GM15510 (cell line): Measurements from ENCODE around the gene NEMP2.

Source experiments
- POLR2A ChIP-seq: IDR thresholded peaks from 3 replicates; pipeline ENCODE4 v1.6.1; 2011; ENCODE audit warnings: borderline replicate concordance; ENCODE audit not compliant: insufficient read length; ENCODE audit errors: extremely low read depth

Gene NEMP2

DNA sequence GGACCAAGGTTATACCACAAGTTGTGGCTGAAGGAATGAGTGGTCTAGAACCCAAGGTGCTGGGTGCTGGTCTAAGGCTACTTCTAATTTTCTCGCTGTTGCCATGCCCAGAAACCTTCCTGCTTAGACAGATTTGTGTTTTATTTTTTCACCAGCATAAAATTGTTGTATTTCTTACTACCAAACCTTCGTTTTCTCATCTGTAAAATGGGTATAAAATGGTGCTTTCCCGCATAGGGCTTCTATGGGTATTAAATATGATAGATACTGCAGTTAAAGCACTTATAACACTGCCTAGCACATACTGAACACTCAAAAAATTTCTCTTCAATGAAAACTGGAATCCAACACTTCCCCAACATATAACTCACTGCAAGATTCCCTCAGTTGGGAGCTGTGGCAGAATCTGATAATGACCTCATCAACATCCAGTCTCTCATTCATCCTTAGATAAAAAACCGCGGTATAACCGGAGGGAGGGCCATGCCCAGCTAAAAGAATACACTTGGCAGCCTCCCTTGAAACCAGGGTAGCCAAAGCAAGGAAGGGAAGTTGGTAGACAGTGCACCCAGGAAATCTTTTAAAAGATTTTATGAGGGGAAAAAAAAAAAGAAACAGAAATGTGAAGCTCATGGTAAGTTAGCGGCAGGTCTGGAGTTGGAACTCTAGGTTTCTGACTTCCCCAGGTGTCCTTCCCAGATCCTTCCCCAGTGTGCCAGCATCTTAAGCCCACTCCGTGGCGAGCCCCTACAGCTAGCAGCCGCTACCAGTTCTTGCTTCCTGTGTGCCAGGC is 1.2 kb downstream of the NEMP2 start:
- TF ChIP-seq POLR2A, result no peak

DNA sequence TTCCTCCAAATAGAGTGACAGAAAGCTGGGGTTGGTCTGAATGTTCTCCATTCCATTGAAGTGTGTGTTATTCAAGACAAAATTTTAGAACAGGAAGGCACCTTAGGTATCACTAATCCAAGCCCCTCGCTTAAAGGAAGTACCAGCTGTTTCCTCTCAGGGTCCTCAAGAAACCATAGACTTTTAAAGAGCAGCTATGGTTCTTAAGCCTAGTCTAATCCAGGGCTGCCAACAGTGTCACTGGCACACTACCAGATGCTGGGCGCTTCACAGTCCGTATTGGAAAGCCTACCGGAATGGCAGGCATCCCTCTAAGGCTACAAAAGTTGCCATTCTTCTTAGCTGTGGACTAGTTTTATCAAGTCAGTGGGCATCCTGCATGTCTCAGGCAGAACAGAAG is 1.9 kb downstream of the NEMP2 start:
- TF ChIP-seq POLR2A, result no peak

DNA sequence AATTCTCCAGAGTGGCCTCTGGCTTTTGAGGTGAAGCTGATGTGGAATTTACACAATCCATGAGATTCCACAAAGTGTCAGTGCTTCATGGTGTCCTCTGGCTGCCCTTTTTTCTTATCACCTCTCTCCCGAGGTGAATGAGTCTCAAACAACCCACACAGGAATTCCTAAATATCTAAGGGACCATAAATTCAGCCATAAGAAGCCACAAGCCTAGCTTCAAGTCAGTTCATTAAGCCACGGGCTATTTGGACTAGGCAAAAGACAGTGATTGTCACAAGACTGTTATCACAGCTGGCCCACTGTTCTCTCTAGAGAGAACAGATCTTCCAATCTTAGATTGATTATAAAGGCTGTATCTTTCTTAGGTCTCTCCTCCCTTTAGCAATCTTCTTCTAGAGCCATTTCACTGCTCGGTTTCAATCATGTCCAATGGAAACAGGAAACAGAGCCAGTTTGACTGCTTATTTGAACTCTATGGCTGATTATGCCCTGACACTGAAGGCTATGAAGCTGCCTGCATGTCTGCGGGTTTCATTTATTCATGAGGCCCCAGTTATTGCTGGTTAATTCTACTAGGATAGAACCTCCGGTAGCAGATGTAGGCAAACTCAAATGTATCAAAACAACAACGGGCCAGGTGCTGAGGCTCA is 4.1 kb downstream of the NEMP2 start:
- no peak for TF ChIP-seq POLR2A

DNA sequence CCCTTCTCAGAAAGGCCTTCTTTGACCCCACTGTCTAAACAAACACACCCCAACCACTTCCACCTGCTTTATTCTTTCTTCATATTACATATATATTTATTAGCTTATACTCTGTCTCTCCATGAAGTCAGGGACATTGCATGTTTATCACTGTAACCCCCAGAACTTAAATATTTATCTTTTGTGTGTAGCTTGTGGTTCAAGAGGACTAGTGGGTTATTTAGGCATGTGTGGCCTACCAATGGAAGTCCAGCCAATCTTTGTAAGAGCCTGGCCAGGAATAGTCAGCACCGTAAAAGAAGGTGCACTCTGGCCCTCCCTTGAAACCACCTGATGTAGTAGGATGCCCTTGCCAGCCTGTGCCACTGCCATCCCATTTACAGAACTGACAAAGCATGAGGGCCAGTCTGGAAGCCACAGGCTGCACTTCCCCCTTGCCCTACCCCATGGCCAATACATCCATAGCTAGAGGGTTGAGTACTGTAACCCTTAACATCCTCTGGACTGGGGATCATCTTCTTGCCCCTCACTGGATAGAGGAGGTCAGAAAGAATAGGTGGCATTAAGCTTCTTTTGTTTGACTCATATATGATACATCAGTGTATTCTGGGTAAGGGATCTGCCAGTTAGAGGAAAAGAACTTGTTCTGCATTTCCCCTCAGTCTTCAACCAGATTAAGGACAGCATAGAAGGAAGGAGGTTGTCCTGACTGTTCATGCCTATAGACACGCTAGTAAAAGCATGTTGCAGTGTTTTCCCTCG is 4.9 kb downstream of the NEMP2 start:
- no peak for TF ChIP-seq POLR2A

DNA sequence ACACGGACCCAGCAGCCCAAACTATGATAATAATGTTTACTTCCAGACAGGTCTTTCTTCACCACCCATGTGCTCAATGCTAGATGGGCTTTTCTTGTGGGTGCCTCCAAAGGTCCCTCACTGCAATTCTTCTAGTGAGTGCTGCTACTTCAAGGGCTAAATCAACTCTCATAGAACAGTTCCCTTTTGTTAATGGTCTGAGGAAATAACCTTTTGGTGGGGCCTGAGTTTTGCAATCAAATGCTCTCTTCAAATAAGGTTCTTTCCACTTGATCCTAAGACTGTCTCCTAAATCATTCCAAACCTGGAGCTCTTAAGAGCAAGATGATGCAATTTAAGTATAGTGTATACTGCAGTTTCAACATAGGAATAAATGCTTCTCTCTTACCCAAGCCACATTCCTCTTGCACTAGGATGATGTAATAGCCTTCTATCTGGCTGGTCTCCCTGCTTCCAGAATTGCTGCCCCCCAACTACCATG is 6.0 kb downstream of the NEMP2 start:
- TF ChIP-seq POLR2A, result no peak

DNA sequence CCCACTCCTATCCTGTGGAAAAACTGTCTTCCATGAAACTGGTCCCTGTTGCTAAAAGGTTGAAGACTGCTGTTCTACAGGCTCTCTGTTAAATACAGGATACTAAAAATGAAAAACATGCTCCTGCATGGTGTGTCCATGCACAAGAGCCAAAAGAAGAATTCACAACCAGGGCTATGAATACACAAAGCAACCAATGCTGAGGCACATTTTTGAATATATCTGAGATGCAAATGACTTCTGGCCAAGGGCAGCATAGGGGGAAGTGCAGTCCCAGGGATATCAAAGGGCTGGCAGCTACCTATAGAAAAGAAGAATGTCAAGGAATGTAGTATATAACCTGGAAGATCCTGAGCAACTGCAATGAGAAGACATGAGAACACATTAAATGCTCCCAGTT is 6.6 kb downstream of the NEMP2 start:
- no peak for TF ChIP-seq POLR2A

DNA sequence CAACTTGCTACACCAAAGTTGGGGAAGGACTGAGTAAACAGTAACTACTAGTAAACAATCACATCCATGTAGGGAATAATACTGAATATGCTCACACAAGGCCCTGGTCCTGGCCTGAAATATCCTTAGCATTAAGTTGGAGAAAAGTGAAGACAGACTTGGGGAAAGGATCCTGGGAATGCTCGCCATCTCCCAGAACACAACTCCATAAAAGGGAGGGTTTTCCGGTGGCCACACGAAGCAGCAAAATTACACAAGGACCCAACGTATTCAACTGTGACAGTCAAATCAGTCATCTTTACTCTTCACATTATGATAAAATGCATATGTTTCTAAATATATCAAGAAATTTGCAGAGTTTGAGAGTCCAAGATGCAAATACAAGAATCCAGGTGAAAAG is 7.3 kb downstream of the NEMP2 start:
- no peak for TF ChIP-seq POLR2A

DNA sequence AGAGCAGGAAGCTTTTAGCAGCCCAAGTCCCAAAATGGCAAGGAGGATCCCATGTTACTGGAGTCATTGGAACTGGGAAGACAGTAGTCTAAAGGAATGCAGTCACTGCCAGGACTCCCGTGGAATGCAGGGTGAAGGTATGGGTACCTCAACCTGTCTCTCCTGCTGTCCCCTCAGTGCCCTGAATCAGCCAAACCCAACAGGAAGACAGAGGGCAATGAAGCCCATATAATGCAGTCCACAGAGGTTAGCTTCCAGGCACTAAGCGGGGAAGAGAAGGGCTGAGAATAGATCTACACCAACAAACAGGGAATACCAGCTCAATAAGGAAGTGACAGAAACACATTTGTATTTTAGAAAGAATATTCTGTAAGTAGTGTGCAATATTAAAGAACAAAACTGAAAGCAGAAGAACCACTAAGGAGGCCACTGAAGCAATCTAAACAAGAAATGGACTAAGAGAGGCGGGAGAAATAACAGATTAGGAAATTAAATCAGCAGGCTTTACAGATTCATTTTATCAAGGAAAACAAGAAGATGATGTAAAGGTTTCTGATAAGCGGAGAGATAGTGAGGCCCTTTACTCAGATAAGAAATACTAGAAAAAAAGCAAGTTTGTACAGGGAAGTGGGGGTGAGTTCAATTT is 8.3 kb downstream of the NEMP2 start:
- no peak for TF ChIP-seq POLR2A

DNA sequence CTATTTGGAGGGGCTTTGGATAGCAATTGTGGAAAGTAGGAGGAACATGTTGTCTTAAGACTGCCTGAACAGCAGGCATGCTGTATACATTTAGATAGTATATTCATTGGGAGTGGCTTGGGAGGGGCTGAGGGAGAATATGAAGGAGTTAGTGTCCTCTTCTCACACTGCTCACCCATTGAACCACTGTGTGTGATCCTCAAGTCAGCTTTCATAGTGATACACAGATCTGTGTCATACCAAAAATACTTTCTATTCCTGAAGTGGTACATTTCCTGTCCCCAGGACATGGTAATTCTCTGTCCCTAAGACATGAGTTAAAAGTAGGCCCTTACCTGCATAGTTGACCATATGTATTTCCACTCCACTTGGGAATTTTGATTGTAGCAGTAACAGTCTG is 9.6 kb downstream of the NEMP2 start:
- TF ChIP-seq POLR2A, result no peak

DNA sequence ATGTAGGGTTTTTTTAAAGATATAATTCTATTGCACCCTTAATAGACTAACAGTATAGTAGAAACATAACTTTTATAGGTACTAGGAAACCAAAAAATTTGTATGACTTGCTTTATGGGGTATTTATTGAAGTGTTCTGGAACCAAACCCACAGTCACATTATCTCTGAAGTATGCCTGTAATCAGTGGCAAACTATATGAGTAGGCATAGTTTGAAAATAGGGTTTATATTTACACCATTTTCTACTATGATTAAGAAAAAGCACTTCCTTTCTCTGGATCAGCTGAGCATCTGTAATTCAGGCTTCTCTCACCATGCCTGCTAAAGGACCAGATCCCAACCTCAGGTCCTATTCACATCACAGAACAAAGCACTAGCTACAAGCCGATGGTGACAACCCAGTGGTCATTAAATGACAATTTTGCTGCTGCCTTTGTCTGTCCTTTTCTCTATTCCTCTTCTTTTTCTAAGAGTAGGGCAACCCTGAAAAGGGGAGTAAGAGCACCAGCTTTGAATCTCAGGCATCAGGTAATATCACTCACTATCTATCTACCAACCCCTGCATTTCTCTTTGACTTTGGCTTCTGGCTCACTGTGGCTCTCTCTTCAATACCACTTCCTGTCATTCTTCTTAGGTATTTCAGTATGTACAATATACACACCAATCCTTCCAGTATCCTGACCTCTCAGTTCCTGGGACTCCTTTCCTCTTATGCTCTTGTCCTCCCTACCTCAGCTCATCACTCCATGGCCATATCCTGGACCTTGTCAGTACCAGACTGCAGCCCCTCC is 14.4 kb downstream of the NEMP2 start:
- no peak for TF ChIP-seq POLR2A

DNA sequence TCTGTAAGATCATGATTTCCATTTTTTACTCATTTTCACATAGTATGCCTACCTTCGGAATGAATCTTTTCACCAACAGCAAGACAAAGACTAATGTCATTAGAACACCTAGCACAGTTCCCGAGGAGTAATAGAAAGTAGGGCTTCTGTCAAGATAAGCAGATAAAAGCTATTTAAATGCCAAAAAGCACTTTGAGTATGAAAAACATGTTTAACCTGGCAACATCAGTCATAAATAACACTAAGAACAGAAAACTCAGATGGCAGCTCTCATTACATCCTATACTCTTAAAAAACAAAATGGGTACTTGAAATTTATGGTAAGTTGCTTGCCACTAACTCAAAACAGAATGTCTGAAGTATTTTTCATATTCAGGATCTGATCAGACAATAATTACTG is 17.1 kb downstream of the NEMP2 start:
- no peak for TF ChIP-seq POLR2A

DNA sequence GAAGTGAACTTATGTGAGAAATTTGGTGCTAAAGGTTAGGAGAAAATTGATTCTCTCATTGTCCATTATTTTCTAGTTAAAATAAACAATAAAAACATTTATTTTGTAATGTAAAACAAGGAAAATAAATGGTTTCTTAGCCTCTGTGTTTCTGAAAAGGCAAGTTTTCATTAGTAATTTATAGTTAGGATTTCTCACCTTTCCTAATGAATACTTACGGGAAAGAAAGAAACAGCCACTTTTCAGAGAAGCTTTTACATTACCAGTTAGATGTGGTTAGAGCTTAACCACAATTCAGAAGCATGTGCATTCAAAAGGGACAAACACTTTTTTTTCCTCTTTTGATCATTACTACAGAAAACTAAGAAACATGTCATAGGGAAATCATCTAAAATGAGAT is 18.8 kb downstream of the NEMP2 start:
- TF ChIP-seq POLR2A, result no peak

DNA sequence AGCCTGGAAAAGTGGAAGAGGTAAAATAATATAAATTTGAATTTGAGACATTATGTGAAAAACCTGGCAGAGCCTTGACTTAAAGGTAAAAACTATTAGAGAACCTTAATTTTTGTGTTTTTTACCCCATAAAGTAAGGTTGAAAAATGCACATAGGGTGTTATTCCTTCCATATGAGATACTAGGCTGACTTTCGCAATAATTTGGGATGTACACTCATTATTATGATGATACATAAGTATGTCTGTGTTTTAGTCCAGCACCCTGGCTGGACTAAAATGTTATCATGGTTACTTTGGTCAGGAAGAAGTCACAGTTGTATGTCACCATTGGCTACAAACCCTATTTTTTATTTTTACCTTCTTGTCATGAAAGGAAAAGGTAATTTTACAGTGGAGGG is 19.8 kb downstream of the NEMP2 start:
- TF ChIP-seq POLR2A, result no peak

DNA sequence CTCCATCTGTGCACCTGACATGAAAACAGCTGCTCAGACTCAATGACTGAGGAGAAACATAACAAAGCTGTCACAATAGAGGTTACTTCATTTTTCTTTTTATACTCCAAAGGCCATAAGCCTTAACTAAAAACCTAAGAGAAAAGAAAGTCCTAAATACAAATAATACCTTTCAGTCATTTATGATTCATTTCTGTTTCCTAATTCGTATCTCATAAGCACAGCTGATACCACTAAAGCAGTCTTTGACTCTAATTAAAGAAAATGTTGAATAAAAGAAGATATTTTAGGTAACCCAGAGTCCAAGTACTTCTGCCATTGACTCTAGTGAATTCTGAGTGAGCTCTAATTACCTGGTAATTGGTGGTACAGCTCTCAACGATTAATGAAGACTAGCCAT is 20.6 kb downstream of the NEMP2 start:
- TF ChIP-seq POLR2A, result no peak
